GM18858 (cell line): Measurements from ENCODE around the gene EID3.

Experiments used
- ATAC-seq: cut with Tn5 transposase; IDR thresholded peaks from one replicate; pipeline ENCODE4 v1.9.1; 2021; ENCODE audit not compliant: unreplicated experiment

EID3 gene

DNA sequence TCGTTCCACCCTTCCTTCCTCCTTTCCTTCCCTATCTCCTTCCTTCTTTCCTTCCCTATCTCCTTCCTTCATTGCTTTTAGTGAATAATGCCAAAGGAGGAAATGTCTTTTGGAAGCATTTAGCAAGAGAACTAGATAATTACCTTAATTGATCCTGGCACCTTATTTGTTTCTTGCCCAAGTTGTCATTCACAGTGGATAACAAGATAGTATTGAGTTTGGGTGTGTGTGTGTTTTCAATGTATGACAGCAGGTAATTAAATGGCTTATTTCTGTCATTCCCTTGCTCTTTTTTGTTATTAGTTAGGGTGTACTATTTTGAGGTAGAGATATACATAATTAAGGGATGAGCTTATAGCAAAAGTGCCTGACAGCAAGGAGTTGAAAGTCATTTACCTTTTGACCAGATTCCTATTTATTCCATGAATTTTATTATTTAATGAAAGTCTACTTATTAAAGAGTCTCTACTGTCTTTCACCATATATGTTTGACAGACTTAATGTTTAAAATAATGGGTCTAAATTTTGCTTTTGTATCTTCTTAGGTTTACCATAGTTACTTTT, 30.2 kb downstream of the EID3 start:
- no peak for ATAC-seq

DNA sequence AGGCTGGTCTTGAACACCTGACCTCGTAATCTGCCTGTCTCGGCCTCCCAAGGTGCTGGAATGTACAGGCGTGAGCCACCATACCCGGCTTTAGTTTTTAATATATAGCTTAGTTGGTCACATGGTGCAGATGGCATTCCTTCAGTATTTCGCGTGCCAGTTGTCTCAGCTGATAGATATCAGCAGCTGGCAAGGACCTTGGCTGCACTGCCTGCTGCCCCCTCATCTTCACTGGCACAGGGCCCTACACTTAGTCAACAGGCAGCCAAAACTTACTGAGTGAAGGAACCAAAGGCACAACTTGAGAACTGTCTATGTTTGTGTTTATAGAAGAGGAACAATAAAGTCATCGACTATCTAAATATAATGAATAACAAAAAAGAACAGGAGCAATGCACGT, 31.0 kb downstream of the EID3 start:
- no peak for ATAC-seq

DNA sequence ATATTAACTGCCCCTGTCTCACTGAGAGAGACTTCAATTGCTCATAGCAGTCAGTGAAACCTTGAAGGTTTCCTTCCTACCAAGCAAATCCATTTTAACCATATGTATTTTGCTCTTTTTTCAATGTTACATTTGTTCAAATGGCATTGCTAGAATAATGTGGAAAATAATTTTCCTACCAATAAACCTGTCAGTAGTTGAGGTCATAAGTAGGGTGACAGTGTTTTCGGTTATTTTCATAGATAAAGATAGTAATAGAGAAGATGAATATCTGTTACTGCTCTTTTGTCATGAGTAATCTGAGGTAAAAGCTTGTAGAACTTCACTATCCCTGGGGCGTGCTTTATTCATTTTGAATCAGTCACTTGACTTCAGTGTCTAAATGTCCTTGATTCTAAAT, 32.6 kb downstream of the EID3 start:
- no peak for ATAC-seq

DNA sequence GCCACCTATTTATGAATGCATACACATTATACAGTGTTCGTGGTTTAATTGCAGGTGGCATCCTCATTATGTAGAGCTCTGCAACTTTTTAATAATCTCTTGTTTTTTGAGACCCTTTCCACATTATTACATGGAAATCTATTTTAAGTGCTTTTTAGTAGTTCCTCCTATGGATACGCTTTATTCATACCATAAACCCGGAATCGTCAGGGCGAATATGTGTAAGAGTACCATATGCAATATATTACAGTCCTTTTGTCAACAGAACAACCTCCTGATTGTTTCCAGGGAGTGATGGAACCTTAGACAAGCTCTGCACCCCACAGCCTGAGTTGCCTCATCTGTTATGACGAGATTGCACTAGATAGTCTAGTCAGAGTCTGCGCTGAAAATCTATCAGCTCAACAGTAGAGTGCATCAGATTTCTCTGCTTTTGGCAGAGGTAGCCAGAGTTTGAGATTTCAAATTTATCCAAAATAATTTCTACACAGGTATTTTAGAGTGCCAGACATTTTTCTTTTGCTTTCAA, 33.6 kb downstream of the EID3 start:
- ATAC-seq = no peak

DNA sequence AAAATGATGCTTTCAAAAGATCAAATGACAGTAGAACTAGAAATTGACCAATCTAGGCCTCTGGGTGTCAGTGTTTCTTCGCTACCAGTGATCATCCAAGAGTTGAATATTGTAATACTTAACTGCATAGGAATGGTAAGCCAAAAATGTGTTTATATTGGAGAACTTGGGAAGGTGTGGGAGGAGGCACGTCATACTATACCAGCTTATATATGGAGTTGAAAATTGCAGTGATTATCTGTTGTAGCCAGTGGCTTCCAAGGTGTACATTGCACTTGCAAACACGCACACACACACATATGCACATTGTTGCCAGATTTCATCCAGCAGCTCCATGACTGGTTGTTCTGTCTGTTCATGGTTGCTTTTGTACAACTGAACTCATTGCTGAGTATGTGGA, 36.1 kb downstream of the EID3 start:
- no peak for ATAC-seq

DNA sequence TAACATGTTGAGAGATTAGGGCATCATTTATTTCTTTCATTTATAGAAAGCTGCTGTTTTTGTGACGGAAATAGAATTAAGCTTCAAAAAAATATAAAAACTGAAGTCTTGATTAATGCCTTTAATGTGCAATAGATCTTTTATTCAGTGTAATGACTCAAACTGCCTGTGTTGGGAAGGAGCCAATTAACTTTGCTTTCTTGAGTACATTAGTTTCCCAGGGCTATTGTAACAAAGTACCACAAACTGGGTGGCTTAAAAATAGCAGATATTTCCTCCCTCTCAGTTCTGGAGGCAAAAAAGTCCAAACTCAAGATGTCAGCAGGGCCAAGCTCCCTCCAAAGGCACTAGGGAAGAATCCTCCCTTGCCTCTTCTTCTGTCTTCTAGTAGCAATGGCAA, 36.6 kb downstream of the EID3 start:
- ATAC-seq = no peak

DNA sequence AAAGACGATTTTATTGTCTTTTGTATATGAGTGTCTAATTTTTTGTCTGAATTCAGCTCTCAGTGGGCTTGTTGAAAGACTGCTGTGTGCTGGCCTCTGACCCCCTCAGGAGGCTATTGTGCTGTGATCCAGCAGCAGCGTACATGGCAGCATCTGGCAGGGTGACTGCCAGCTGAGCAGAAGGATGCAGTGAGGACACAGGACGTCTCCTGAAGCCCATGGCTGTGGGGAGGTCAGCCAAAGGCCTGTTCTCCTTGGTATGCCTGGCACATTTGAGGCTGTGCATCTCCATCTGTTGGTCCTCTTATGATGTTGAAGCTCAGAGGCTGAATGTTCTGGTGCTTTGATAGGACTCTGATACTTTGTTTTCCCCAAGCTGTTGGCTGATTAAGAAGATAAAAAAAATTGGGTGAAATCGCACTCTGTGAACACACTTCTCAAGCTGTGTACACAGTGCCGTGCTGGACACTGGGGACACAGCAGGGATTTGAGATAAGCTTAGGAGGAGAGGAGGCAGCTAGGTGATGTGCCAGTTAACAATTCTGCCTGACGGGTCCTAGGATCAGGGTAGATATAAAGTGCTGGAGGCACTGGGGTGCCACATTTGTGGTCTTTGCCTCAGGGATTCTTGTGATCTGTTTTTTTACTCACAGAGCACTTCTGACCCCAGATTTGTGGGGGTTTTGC, 37.5 kb downstream of the EID3 start:
- ATAC-seq = no peak

DNA sequence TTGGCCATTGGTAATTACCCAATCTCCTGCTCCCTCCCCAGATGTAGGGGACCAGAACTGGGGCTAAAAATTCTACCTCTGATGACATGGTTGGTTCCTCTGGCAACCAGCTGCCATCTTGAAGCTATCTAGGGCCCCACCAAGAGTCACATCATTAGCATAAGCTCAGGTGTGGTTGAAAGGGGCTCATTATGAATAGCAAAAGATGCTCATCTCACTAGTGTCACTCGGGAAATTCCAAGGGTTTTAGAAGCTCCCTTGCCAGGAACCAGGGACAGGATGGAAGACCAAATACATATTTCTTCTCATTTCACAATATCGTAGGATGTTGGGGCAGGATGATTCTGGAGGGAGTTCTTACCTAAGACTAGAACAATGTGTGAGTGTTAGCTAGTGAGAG, 38.6 kb downstream of the EID3 start:
- no peak for ATAC-seq

DNA sequence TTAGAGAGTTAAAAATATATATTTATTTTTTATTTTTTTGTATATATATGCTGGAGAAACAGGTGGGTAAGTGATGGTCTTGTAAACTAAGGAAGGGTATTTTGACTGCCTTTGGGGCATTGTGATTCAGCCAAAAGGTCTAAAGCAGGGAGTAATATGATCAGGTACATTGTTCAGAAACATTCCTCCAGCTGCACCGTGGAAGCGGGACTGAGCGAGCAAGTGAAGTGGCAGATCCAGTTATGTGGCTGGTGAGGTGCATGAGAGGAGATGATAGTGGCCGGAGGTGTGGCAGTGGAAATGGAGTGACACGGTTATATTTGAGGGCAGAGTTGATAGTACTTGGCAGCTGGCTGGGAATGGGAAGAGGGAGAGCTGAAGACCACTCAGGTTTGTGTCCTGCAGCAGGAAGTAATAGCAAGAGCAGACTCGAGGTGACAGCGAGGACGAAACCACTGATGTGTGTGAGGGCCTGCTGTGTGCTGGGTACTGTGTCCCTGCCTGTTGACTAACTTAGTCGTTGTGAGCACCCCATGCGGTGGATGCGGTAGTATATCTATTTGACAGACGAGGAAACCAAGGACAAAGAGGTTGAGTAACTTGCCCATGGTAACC, 39.2 kb downstream of the EID3 start:
- ATAC-seq = no peak

DNA sequence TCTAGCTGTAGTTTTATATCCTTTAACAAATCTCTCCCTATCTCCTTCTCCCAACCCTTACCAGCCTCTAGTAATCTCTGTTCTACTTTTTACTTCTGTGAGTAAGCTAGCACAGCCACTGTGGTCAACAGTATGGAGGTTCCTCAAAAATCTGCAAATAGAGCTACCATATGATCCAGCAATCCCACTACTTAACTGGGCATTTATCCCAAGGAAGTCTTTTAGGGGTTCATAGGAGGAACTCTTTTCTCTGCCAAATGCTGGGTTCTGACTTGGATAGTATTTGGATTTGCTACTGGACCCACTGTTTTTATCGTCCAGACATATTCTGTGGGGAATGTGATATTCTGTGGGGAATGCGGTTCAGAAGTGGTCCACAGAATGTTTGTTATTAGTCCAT, 41.1 kb downstream of the EID3 start:
- ATAC-seq = no peak

DNA sequence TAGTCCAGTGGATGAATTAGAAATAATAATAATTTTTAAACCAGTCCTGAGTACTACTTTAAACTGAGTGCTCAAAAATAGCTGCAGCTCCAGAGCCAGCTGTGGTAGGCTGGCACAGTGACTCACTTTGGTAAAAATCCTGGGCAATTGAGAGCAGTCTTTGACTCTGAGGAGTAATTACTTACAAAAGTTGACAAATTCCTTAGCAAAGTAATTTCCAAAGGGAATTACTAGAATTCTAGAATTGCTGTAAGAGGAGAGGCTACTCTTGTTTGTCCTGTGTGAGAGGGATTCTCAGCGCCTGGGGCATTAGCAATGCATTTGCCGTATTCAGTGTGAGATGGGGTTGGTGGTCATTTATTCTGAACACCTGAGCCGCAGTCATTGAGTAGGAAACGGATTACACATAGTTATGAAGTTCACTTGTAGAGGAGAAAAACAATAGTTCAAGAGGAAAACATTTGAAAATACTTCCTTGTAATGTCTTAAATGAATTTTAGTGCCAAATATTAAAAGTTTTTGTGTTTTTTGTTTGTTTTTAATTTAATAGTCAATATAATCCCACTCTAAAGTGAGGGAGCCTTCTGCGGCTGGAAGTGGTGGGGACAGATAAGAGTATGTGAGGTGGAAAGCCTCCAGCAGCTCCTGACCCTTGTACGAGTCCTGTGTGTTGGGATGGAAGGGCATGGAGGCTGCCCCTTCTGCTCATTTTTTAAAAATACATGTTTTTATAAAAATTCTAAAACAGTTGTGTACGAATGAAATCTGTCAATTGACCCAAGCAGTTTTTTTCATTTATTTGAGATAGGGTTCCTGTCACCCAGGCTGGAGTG, 41.9 kb downstream of the EID3 start:
- ATAC-seq = no peak

DNA sequence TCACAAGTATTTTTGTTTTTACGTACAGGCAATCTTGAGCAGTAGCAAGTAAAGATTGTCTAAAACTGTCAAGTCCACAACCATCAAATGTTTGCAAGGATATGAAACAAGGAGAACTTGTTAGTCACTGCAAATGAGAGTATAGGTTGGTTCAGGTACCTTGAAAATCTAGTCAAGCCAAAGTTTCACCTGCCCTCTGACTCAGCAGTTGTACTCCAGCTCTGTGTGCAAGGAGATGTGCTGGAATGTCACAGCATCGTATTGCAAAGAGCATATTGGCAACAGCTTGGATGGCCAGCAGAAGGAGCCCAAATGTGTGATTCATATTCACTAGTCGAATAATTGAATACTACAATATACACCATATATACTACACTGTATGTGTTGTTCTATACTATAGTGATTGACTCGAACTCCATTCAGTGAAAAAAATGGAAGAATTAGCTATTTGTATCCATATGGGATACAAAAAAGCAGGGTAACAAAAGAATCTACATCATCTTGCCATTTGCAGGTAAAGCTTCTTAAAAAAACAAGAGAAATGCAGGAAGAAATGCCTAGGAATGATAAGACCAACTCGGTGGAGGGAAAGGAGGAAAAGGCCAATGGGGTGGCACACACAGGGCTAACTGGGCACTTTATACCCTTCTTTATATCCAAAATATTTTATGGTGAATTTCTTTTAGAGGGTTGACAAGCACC, 44.0 kb downstream of the EID3 start:
- no peak for ATAC-seq

DNA sequence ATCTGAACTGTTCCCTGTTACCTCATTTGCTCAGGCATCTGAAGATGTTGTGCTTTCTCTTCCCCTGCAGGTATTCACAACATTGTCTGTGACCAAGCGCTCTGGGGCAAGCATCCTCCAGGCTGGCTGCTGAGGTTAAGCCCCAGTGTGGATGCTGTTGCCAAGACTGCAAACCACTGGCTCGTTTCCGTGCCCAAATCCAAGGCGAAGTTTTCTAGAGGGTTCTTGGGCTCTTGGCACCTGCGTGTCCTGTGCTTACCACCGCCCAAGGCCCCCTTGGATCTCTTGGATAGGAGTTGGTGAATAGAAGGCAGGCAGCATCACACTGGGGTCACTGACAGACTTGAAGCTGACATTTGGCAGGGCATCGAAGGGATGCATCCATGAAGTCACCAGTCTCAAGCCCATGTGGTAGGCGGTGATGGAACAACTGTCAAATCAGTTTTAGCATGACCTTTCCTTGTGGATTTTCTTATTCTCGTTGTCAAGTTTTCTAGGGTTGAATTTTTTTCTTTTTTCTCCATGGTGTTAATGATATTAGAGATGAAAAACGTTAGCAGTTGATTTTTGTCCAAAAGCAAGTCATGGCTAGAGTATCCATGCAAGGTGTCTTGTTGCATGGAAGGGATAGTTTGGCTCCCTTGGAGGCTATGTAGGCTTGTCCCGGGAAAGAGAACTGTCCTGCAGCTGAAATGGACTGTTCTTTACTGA, 44.9 kb downstream of the EID3 start:
- no peak for ATAC-seq

DNA sequence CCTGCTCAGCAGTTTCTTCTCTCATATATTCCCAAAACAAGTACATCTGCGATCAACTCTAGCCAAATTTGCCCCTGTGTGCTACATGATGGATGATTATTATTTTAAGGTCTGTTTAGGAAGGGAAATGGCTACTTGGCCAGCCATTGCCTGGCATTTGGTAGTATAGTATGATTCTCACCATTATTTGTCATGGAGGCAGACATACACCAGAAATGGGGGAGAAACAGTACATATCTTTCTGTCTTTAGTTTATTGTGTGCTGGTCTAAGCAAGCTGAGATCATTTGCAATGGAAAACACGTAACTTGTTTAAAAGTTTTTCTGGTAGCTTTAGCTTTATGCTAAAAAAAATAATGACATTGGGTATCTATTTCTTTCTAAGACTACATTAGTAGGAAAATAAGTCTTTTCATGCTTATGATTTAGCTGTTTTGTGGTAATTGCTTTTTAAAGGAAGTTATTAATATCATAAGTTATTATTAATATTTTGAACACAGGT, 45.5 kb downstream of the EID3 start:
- no peak for ATAC-seq

DNA sequence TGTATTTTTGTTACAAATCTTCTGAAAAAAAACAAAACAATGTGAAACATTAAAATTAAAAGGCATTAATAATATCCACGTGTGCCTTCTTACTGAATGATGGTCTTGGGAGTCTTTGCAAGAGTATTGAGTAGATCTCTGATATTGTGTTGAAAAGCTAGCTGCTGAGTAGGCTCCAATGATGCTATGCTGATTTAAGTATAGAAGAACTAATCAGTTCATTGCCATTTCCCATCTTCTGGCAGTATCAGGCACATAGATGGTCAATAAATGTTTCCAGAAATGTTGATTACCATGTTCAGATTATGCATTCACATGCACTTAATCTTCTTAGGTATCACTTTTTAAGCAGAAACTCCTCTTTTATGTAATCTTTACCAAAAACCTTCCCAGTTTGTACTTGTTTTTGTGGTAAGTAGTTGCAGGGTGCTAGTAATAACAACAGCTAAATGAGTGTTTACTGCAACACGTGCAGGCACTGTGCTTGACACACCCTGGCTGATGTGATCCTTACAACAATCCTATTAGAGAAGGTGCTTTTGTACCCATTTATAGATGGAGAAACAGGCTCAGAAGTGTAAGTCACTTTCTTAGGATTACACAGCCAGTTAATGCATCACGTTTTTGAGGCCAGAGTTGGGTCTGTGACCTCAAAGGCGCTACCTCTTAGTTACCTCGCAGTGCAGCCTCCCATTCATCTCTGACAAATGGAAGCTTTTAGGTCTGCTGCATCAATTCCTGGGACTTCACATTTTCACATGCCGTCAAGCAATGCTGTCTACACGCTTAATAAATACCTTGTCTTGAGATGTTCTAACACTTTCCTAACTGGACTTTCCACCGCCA, 46.9 kb downstream of the EID3 start:
- no peak for ATAC-seq

DNA sequence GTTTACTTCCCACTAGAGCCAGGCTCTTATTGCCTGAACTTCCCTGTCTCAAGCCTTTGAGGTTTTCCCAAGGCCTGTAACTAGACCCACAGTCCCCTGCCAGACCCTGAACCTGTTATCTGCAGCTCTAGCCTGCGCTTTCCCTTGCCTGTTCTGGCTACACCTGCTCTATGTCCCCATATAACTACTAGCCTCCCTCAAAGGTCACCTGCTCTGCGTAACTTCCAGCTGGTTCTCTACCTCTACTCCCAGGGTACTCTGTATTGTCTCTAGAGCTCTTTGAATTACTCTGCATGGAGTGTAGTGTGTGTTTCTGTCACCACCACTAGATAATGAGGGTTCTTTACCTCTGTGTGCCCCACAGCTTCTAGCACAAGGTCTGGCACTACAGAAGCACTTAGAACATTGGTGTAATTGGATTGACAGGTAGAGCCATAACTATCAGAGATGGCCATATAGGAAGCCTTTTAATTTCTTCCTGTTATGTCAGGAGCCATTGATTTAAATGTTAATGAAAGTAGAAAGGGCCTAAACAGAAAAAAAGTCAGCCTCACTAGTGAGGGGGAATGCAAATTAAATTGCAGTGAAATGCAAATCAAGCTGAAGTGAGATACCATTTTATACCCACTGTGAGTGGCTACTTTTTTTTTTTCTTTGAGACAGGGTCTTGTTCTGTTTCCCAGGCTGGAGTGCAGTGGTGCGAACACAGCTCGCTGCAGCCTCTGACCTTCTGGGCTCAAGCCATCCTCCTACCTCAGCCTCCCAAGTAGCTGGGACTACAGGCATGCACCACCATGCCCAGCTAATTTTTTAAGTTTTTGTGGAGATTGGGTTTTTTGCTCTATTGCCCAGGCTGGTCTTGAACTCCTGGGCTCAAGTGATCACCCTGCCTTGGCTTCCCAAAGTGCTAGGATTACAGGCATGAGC, 47.8 kb downstream of the EID3 start:
- ATAC-seq = no peak

DNA sequence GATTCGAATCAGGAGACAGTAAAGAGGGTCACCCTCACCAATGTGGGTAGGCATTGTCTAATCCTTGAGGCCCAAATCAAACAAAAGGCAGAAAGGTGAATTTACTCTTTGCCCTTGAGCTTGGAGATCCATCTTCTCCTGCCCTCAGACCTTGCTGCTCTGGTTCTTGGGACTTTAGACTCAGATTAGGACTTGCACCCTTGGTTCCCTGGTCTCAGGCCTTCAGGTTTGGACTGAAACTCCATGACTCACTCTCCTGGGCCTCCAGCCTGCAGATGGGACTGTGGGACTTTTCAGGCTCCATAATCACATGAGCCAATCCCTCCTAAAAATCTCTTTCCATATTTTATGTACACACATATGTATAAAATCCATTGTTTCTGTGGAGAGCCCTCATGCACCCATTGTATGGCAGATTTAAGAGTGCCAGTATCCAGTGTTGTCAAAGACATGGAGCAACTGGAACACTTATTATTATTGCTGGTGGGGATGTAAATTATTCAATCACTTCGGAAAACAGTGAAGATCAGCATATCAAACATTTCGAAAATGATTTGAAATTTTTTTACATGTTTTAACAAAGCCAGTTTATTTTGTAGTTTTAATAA, 48.7 kb downstream of the EID3 start:
- ATAC-seq = no peak
